HG03565 (cell line): ENCODE data around the gene GAP43.

Experiments
- ATAC-seq: cut with Tn5 transposase; IDR thresholded peaks from one replicate; pipeline ENCODE4 v1.9.1; 2021; ENCODE audit warnings: mild to moderate bottlenecking, moderate library complexity; ENCODE audit not compliant: unreplicated experiment

GAP43 gene

GRCh38 chr3:115660646-115661337 is 37.5 kb downstream of the GAP43 start:
- ATAC-seq = no peak

DNA sequence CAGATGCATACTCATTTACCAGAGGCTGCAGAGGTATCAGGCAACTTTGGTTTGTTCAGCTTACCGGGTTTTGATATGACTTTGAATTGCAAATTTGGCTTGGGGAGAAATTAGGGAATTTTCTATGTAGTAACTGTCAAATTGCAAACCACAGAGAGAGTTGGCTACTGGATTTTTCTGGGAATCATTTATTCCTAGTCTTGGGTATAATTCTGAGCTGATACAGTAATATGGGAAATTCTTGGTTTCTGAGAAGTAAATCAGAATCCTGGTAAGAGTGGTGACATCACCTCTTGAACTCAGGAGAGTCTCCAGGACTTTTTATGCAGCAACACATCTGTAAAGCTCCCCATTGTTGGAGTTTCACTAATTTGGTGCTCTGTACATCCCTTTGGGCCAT is 39.0 kb downstream of the GAP43 start:
- ATAC-seq = no peak

GRCh38 chr3:115663414-115663813 is 40.1 kb downstream of the GAP43 start:
- no peak for ATAC-seq

GRCh38 chr3:115666081-115666480 is 42.8 kb downstream of the GAP43 start:
- ATAC-seq = no peak

DNA sequence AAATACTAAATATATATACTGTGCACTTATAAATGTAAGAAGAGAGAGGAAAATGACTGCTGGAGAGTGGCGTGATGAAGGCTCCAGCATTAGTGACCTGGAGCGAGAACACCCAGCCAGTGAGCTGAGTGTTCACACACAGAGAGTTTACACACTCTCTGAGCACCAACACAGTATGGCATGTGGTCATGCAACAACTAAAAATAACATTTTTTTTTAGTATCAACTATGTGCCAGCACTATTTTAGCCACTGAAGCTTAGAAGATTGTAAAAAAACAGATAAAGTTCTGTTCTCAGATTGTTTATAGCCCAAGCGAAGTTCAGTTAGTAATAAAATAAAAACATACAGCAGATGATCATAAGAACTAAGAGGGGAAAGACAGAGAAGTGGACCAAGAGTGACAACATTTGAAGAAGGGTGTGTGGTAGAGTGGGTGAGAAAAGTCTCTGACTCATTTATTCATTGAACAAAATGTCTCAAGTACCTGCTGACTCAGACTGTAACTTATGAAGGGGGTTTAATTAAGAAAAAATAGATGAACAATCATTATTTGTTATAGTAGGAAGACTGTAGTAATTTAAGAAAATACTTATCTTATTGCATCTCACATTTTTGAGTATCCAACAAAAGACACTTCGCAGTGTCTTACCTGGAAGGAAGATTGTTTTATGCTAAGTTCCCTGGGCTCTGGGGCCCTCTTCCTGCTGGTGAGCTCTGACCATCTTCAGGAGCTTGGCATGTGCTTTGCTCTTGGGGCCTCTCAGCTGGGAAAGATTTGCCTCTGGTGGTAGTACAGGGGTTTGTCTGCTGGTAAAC is 43.8 kb downstream of the GAP43 start:
- ATAC-seq = peak; percentile 78

DNA sequence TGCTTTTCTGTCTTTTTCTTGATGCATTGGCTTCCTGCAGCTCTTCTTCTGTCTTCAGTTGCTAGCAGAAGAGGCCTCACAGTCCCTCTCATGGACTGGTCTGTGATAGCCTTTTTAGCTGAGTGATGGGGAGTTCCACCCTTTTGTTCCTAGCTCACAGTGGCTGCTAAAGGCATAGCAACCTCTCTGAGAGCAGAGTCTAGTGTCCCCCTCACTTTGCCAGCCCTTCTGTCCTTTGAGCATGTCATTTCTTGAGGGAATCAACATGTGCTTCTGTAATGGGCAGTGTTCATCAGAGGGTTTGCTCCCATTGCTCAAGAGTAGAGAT is 44.4 kb downstream of the GAP43 start:
- ATAC-seq = peak; percentile 20

GRCh38 chr3:115670911-115671310 is 47.6 kb downstream of the GAP43 start:
- ATAC-seq = no peak

DNA sequence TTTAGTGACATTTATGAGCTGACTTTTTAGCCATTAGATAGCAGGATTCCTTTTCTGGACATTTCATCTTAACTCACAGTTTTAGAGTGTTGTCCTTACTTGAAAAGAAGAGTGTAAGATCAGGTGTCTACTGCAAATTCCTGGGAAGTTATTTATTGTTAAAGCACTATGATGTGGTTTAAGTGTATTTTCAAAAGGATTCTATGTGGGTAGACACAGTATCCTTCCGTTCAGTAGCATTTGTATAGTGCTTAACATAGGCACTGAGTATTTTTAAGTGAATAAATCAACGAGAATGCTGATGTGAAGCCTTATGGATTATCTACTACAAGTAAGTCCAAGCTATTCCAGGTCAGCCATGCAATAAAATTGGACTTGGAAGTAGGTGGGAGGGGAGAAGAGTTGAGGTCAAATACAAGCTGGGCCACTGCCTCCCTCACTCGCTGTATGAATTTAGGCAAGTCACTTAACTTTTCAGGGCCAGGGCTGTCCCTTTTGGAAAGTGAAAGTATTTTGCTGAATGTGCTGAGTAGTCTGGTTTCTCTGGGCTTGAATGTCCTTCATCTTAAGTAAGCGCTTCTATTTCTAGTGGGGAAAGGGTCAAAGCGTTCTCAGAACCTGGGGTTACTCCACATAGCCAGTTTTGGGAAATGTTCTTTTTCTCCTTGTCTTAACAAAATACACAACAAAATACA is 48.6 kb downstream of the GAP43 start:
- ATAC-seq = no peak

DNA sequence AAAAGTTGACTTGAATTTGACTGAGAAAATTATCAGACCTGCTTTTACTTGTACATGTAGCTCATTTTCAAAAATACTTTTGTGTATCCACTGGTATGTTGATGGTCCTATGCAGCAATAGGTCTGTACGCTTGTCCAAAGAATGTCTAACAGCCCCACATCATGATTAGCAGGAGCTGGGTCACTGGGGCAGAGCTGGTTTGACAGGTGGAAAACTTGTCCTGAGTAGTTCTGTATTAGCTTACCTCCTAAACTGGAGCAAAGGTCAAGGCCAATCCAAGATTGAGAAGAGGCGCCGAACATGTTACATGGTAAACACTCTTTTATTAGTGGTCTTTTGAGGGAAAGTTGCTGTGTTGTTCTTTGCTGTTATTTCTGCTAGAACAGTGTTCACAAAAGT is 50.6 kb downstream of the GAP43 start:
- ATAC-seq = no peak

DNA sequence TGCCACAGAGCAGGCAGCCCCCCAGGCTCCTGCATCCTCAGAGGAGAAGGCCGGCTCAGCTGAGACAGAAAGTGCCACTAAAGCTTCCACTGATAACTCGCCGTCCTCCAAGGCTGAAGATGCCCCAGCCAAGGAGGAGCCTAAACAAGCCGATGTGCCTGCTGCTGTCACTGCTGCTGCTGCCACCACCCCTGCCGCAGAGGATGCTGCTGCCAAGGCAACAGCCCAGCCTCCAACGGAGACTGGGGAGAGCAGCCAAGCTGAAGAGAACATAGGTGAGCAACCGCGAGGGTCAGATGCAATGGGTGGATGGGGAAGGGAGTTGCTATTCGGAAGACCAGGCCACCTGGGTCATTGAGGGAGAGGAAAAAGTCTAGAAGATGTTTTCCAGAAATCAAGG is 53.0 kb downstream of the GAP43 start:
- ATAC-seq = no peak

DNA sequence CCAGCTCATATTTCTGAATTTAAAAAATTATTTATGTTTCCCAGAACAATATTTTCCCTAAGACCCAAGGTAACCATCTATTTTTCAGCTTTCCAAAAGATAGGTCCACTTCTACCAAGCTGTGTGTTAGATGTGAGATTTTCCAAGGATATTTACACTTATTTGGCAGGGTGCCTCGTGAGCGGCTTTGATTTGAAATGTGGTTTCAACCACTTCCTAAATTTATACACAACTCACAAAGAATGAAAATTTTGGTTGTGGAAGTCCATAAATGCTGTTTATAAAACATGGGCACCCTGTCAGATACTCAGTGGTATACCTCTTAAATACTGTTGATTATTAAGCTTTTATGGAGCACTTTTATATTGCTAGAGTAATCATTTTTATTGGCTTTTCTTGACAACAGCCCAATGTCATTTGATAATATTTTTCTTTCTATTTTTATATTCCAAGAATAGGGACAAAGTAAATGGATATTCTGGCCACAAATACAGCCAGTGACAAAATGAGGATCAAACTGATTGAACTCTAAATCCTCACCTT is 57.6 kb downstream of the GAP43 start:
- no peak for ATAC-seq

GRCh38 chr3:115681736-115682135 is 58.4 kb downstream of the GAP43 start:
- no peak for ATAC-seq

GRCh38 chr3:115683305-115683704 is 60.0 kb downstream of the GAP43 start:
- ATAC-seq = no peak

DNA sequence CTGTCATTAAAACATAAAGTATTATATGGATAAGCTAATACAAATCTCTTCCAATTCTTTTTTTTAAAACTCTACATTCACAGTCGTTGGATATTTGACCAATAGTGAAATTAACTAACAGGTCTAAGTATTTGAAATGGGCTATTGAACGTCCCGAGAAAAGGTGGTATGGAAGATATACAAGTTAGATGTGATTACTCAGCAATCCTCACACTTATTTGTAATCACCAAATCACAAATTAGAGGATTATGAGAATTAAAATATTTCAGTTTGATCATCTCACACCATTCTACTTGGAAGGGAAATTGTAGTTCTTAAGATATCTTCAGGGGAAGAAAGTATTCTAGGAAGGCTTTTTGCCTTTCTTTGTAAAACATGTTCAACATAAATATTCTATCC is 60.5 kb downstream of the GAP43 start:
- no peak for ATAC-seq

DNA sequence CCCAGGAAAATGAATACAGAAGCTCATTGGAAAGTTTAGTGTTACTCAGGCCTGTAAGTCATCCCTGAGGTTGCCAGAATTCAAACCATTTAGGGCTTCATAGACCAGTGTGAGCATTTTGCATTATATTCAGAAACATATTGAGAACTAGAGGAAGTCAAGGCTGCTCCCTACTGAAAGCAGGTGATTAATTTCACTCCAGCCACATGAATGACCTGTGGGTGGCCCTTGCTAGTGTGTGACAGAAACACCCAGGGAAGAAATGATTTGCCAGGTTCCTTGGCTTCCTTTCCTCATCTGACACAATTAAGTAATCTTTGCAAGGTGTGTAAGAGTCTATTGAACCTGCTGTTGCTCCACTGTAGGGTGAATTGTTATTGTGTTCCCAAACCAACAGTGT is 61.8 kb downstream of the GAP43 start:
- ATAC-seq = peak; percentile 84

GRCh38 chr3:115687721-115688120 is 64.4 kb downstream of the GAP43 start:
- no peak for ATAC-seq

- no peak for ATAC-seq
These were observed 65.1 kb downstream of the GAP43 start for GRCh38 chr3:115688418-115688817.

DNA sequence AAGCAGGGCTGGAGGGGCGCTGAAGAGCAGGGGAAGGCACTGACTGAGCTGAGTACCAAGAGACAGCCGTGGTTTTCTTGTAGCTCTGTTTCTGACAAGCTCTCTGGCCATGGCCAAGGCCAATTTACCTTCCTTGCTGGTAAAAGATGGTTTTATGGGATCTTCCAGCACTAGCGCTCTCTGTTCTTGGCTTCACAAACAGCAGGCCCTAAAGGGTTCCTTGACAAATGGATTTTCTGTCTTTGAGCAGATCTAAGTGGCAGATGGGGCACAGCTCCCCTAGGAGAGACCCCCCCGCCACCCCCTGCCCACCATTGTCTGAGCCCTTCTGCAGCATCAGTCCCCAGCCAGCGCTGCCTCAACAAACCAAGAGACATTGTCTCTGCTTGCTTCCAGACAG is 66.6 kb downstream of the GAP43 start:
- no peak for ATAC-seq

DNA sequence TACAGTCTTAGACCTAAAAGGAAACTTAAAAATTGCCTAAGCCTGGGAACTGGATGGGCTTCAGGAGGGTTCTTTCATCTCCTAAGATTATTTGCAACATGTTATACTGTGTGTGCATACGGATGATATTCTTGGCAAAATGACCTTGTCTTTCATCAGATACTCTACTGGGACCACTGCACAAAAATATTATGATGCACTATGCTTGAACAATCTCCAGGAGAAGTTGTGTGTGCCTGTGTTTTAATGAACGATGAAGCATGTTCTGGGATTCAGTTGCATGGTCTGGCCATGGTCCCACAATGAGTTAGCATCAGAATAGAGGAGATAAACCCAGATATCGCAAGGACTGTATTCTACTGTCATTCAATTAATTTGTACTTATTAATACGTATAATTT is 68.7 kb downstream of the GAP43 start:
- ATAC-seq = no peak

- peak; percentile 96 for ATAC-seq
These were observed 69.7 kb downstream of the GAP43 start for GRCh38 chr3:115692887-115693524.

GRCh38 chr3:115693868-115694267 is 70.6 kb downstream of the GAP43 start:
- no peak for ATAC-seq
